NCI-H774 (cell line): Measurements from ENCODE around the gene TTLL11.

Source experiments
- DNase-seq: peaks from one replicate; lab custom pipeline; 2025; lab: John Stamatoyannopoulos, UW

The TTLL11 gene

GRCh38 chr9:122050167-122050566, 42.9 kb downstream of the TTLL11 start:
- no peak for DNase-seq

- no peak for DNase-seq
These were observed 51.1 kb downstream of the TTLL11 start for GRCh38 chr9:122042056-122042455.

- no peak for DNase-seq
These were observed 52.4 kb downstream of the TTLL11 start for GRCh38 chr9:122040561-122041242.

- DNase-seq: no peak
These were observed 53.9 kb downstream of the TTLL11 start for GRCh38 chr9:122039234-122039633.

- DNase-seq: no peak
These were observed 56.1 kb downstream of the TTLL11 start for GRCh38 chr9:122036988-122037387.

- no peak for DNase-seq
These were observed 56.7 kb downstream of the TTLL11 start for GRCh38 chr9:122036408-122036807.

- DNase-seq: no peak
These were observed 59.2 kb downstream of the TTLL11 start for GRCh38 chr9:122033775-122034373.

- no peak for DNase-seq
These were observed 60.8 kb downstream of the TTLL11 start for GRCh38 chr9:122032346-122032745.

GRCh38 chr9:122031776-122032175, 61.3 kb downstream of the TTLL11 start:
- no peak for DNase-seq

- DNase-seq: no peak
These were observed 62.0 kb downstream of the TTLL11 start for GRCh38 chr9:122031157-122031556.

- no peak for DNase-seq
These were observed 62.8 kb downstream of the TTLL11 start for GRCh38 chr9:122030357-122030756.

- no peak for DNase-seq
These were observed 63.2 kb downstream of the TTLL11 start for GRCh38 chr9:122029898-122030297.

GRCh38 chr9:122028089-122028488, 65.0 kb downstream of the TTLL11 start:
- DNase-seq: no peak

GRCh38 chr9:122020398-122020797, 72.7 kb downstream of the TTLL11 start:
- no peak for DNase-seq

- DNase-seq: no peak
These were observed 76.4 kb downstream of the TTLL11 start for GRCh38 chr9:122016744-122017143.

GRCh38 chr9:122016309-122016708, 76.8 kb downstream of the TTLL11 start:
- no peak for DNase-seq

- DNase-seq: no peak
These were observed 77.8 kb downstream of the TTLL11 start for GRCh38 chr9:122015170-122015821.

GRCh38 chr9:122011818-122012498, 81.2 kb downstream of the TTLL11 start:
- no peak for DNase-seq

- DNase-seq: no peak
These were observed 84.5 kb downstream of the TTLL11 start for GRCh38 chr9:122008559-122008958.

GRCh38 chr9:122007837-122008236, 85.3 kb downstream of the TTLL11 start:
- DNase-seq: no peak

GRCh38 chr9:122005597-122005996, 87.5 kb downstream of the TTLL11 start:
- no peak for DNase-seq

GRCh38 chr9:122004589-122004988, 88.5 kb downstream of the TTLL11 start:
- DNase-seq: no peak
